ENCODE data around the gene IGFBP2. TPM values are rescaled to one million over a fixed set of nuclear protein-coding genes. Genes with fewer than 3 reads are reported as not detected.

IGFBP2 gene
- total RNA-seq, 1 experiment from 2014 or later = 363 TPM

DNA sequence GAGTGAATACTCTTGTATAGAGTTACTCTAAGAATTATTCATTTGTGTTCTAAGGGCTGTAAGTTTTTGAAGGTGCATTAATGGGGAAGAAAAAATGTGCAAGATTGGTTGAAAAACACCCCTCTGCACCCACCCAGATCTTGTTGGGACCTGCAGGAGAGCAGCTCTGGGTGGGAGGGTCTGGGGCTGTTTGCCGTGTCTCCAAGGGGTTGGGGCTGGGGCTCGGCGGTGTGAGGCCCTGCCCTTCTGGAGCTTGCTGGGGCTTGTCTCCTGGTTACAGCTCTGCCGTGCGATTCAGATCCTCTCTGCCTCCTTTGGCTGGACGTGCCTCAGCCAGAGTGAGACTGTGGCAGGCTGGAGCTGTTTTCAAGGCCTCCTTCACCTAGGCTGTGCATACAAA is 26.1 kb downstream of the IGFBP2 start:
- Histone ChIP-seq H3K27ac (ENCODE audit: insufficient read length, low read depth, low read length) (no peak overlapping the region), H3K18ac (ENCODE audit: insufficient read length, low read depth, low read length) (no peak overlapping the region), H3K56ac (ENCODE audit: insufficient read length, low read depth, low read length) (no peak overlapping the region), H2AFZ (ENCODE audit: low read length) (no peak overlapping the region), H3K27me3 (ENCODE audit: insufficient read depth, low read length) (no peaks in the 10 kb centered on the region), H4K8ac (replicated peaks; ENCODE audit: insufficient read length, low read depth, low read length) (no peak overlapping the region), H2BK5ac (ENCODE audit: insufficient read length, low read length) (no peak overlapping the region), H4K91ac (ENCODE audit: insufficient read length, low read depth, low read length) (no peak overlapping the region), H3K4ac (ENCODE audit: low read depth, low read length) (no peak overlapping the region), H3K23me2 (ENCODE audit: insufficient read length, low read depth, low read length, poor library complexity, severe bottlenecking) (no peaks in the 10 kb centered on the region), H2BK120ac (ENCODE audit: low read depth, low read length, poor library complexity, severe bottlenecking) (no peak overlapping the region), H3K4me2 (ENCODE audit: insufficient read depth, insufficient read length, low read length) (no peak overlapping the region), H4K5ac (ENCODE audit: insufficient read length, low read depth, low read length) (no peak overlapping the region), H2BK12ac (ENCODE audit: insufficient read length, low read depth, low read length) (no peak overlapping the region), H3K9me3 (ENCODE audit: control insufficient read depth, low read depth, low read length) (no peaks in the 10 kb centered on the region), H4K20me1 (ENCODE audit: control insufficient read depth, insufficient read depth, insufficient read length) (no peaks in the 10 kb centered on the region), H2BK15ac (ENCODE audit: low read depth, low read length) (no peak overlapping the region), H3K79me2 (ENCODE audit: insufficient read depth, low read length) (peaks cover 4% of the 10 kb centered on the region; the same call in 1 of the 2 replicates), H3K9ac (ENCODE audit: extremely low read depth, insufficient read length, low read length) (no peak overlapping the region), H3K23ac (ENCODE audit: insufficient read length, low read depth, low read length) (no peak overlapping the region), H3K4me1 (ENCODE audit: insufficient read depth, low read length) (no peaks in the 10 kb centered on the region), H2BK20ac (ENCODE audit: low read depth, low read length, poor library complexity, severe bottlenecking) (no peak overlapping the region), H2AK5ac (ENCODE audit: insufficient read length, low read length) (no peak overlapping the region), H3T11ph (ENCODE audit: low read length) (no peak overlapping the region), H3K14ac (ENCODE audit: insufficient read depth, low read length) (no peak overlapping the region), H3K79me1 (ENCODE audit: insufficient read depth, low read depth, low read length, poor library complexity, severe bottlenecking) (no peaks in the 10 kb centered on the region)
- DNase-seq = no peak
- no peaks in the 10 kb centered on the region for H3K9me3 Mint-ChIP-seq
- no peaks in the 10 kb centered on the region for H3K27me3 Mint-ChIP-seq (ENCODE audit: low read depth)
- TF ChIP-seq, protein P1, sequence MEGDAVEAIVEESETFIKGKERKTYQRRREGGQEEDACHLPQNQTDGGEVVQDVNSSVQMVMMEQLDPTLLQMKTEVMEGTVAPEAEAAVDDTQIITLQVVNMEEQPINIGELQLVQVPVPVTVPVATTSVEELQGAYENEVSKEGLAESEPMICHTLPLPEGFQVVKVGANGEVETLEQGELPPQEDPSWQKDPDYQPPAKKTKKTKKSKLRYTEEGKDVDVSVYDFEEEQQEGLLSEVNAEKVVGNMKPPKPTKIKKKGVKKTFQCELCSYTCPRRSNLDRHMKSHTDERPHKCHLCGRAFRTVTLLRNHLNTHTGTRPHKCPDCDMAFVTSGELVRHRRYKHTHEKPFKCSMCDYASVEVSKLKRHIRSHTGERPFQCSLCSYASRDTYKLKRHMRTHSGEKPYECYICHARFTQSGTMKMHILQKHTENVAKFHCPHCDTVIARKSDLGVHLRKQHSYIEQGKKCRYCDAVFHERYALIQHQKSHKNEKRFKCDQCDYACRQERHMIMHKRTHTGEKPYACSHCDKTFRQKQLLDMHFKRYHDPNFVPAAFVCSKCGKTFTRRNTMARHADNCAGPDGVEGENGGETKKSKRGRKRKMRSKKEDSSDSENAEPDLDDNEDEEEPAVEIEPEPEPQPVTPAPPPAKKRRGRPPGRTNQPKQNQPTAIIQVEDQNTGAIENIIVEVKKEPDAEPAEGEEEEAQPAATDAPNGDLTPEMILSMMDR (conservative IDR thresholded peaks at IDR 0.05) = no peak
- H3K36me3 Mint-ChIP-seq (ENCODE audit: insufficient read depth in 1 of 3, low read depth in 3 of 3) = peaks cover 43 to 73% (median 63%) of the 10 kb centered on the region in 3 experiments
- WGBS (ENCODE audit: extremely low coverage, insufficient read length, low lambda C conversion rate) = no CpG with 5 or more reads among the region's 6 CpGs
- no peak overlapping the region for H3K4me3 Mint-ChIP-seq
- H3K4me1 Mint-ChIP-seq = peaks cover 14 to 28% of the 10 kb centered on the region in 2 experiments; a peak in 3 of 4 replicates
- peak overlapping the region in 2 of 3 experiments; percentile 4 to 53; a peak in 3 of 7 replicates for H3K27ac Mint-ChIP-seq
